Activated CD4-positive, alpha-beta T cell treated with anti-CD3 and anti-CD28 coated beads for 48 hours (primary cell): Measurements from ENCODE around the gene FGF8.

Source experiments
- DNase-seq: peaks from one replicate; pipeline ENCODE4 v3.0.0-alpha.2; 2020

FGF8 gene

DNA sequence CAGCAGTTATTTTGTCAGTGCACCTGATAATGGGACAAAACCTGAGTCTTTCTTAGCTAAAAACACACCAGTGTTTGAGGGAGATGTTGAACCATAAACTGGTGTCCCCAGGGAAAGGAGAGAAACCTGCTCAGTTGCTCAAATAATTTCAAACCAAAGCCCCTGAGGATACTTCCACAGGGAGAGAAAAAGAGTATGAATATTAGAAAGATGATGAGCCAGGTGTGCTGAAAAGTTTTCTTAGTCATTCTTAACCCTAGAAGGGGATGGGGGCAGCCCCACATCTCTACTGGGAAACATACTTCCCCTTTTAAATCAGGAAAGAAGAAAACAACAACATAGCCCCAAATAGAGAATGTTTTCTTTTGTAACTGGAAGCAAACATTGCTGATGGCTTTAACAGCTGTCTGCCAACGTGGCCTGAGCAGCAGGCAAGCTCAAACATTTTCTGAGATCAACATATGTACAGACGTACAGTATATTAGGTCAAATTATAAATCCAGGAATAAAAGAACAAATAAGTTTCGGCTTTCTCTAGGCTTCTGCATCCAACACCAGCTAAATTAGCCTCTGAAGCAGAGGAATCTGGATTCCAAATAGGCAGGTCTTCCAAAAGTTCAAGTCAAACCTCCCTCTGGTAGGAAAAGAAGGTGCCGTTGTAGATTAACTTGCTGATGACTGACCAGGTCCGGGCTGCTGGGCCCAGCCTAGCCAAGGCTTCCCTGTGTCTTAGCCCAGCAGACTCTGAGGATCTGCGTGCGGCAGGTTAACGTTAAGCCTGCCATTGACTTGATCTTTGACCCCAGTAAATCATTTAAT lies 50.4 kb downstream of the FGF8 start:
- DNase-seq = no peak

DNA sequence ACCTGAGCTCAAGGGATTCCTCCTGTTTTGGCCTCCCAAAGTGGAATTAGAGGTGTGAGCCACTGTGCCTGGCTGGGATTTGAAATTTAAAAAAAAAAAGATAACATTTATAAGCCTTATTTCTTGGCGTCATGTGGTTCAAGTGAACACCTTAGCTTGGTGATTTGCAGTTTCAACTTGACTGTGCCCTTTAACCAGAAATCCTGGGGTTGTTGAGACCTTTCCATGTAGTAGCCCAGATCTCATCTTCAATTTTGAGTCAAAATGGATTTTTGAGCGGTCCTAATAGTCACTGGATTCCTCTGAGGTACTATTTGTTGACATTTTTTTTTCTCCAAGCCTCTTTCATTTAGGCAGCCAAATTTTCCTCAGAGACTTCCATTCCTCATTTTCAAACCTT lies 51.5 kb downstream of the FGF8 start:
- DNase-seq = no peak

DNA sequence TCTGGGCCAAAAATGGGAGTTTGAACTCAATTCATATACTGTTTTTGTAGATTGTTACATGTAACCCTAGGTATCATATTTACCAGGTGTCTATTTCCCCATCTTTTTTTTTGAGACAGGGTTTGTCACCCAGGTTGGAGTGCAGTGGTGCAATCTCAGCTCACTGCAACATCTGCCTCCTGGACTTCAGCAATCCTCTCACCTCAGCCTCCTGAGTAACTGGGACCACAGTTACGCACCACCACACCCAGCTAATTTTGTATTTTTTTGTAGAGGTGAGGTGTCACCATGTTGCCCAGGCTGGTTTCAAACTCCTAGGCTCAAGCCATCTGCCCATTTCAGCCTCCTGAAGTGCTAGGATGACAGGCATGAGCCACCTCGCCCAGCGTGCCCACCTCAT lies 52.7 kb downstream of the FGF8 start:
- no peak for DNase-seq

DNA sequence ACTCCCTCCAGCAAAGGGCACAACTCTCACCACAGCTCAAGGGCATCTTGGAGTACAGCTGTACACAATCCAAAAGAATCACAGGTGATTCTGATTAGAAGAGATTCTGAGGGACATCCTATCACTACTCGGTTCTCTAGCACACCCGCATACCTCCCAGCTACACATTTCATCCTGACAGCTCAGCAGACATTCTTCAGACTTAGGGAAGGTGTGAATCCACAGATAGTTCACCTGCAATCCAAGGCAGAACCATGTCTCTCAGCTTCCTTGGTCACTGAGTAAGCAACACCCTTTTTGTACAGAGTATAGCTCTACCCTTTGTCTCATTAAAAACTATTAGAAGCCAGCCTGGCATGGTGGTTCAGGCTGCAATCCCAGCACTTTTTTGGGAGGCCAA lies 54.1 kb downstream of the FGF8 start:
- DNase-seq = no peak

DNA sequence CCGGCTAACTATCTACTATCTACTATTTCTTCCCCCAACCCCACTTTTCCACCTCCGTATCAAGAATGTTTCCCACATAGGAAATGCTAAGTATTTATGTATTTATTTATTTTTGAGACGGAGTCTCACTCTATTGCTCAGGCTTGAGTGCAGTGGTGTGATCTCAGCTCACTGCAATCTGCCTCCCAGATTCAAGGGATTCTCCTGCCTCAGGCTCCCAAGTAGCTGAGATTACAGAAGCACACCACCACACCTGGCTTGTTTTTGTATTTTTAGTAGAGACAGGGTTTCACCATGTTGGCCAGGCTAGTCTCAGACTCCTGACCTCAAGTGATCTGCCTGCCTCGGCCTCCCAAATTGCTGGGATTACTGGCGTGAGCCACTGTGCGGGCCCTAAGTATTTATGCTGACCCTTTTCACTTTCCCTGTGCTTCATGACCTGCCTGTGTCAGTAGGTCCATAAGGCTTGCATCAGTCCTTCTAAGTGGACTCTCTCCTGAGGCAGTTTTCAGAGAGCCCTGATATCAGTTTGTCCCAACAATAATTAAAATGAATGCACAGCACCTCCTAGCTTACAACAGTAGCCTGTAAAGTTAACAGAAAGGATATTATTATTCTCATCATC lies 55.2 kb downstream of the FGF8 start:
- no peak for DNase-seq
